Loucy (cell line): ENCODE measurements around the gene MTHFSD.

Experiments used
- H2AFZ ChIP-seq: fragments of 200-600 bp; sonication (generic); 2 replicates; pipeline ENCODE4 v1.6.0; 2016; ENCODE audit warnings: antibody characterized with exemption, mild to moderate bottlenecking, low read length, moderate library complexity
- H3F3A ChIP-seq: fragments of 200-600 bp; 2 replicates; pipeline ENCODE4 v1.6.0; 2016; ENCODE audit warnings: antibody characterized with exemption, low read depth, mild to moderate bottlenecking
- H3K27me3 ChIP-seq: fragments of 200-600 bp; sonication (generic); 2 replicates; pipeline ENCODE4 v1.6.1; 2014; ENCODE audit warnings: low read length, mild to moderate bottlenecking; ENCODE audit not compliant: insufficient read depth, poor library complexity, severe bottlenecking
- H3K36me3 ChIP-seq: fragments of 200-600 bp; sonication (generic); 2 replicates; pipeline ENCODE4 v1.6.1; 2016; ENCODE audit warnings: low read length; ENCODE audit not compliant: insufficient read depth
- H3K4me1 ChIP-seq: fragments of 200-600 bp; sonication (generic); 2 replicates; pipeline ENCODE4 v1.5.1; 2014; ENCODE audit warnings: low read length, mild to moderate bottlenecking; ENCODE audit not compliant: insufficient read depth, poor library complexity, severe bottlenecking
- H3K4me2 ChIP-seq: fragments of 200-600 bp; sonication (generic); 2 replicates; pipeline ENCODE4 v1.6.0; 2014; ENCODE audit warnings: antibody characterized with exemption, low read length, low read depth, mild to moderate bottlenecking; ENCODE audit not compliant: poor library complexity, severe bottlenecking
- H3K4me3 ChIP-seq: fragments of 200-600 bp; sonication (generic); 2 replicates; pipeline ENCODE4 v1.5.1; 2014; ENCODE audit warnings: low read length, mild to moderate bottlenecking, mixed read lengths; ENCODE audit not compliant: poor library complexity, severe bottlenecking
- H3K79me2 ChIP-seq: fragments of 200-600 bp; sonication (generic); 2 replicates; pipeline ENCODE4 v1.6.1; 2014; ENCODE audit warnings: low read length; ENCODE audit not compliant: insufficient read depth
- H3K9ac ChIP-seq: fragments of 200-600 bp; sonication (generic); 2 replicates; pipeline ENCODE4 v1.6.0; 2014; ENCODE audit warnings: mild to moderate bottlenecking, low read depth, low read length, moderate library complexity; ENCODE audit not compliant: poor library complexity, severe bottlenecking
- H3K9me2 ChIP-seq: fragments of 200-600 bp; sonication (generic); replicated peaks from 2 replicates; pipeline ENCODE4 v1.6.1; 2016; ENCODE audit warnings: low read depth, low read length, mixed read lengths
- H3K9me3 ChIP-seq: fragments of 200-600 bp; sonication (generic); 2 replicates; pipeline ENCODE4 v1.6.1; 2014; ENCODE audit warnings: mild to moderate bottlenecking, antibody characterized with exemption, low read length, low read depth; ENCODE audit not compliant: insufficient read depth
- H4K20me1 ChIP-seq: fragments of 200-600 bp; sonication (generic); 2 replicates; pipeline ENCODE4 v1.6.0; 2014; ENCODE audit warnings: antibody characterized with exemption, low read length, mild to moderate bottlenecking; ENCODE audit not compliant: insufficient read depth, poor library complexity, severe bottlenecking
- EZH2phosphoT487 ChIP-seq: fragments of 200-600 bp; IDR thresholded peaks from 2 replicates; pipeline ENCODE4 v1.6.1; 2018; ENCODE audit warnings: antibody characterized with exemption, mild to moderate bottlenecking, moderate library complexity, borderline replicate concordance
- TF ChIP-seq, protein P1 (sequence below): fragments of 200-600 bp; sonication (generic); conservative IDR thresholded peaks from 2 replicates; pipeline ENCODE4 v1.5.1; 2014; ENCODE audit warnings: mild to moderate bottlenecking, antibody characterized with exemption, low read length

The MTHFSD gene

GRCh38 chr16:86505185-86505898 lies 49.7 kb downstream of the MTHFSD start:
- no peaks in the 10 kb centered on the region for H3K27me3 ChIP-seq
- no peaks in the 10 kb centered on the region for H3K79me2 ChIP-seq
- no peaks in the 10 kb centered on the region for H3K36me3 ChIP-seq
- H3K4me3 ChIP-seq: no peak overlapping the region
- H2AFZ ChIP-seq: no peak overlapping the region
- H3K4me2 ChIP-seq: no peak overlapping the region
- no peaks in the 10 kb centered on the region for H3K4me1 ChIP-seq
- TF ChIP-seq, protein P1, sequence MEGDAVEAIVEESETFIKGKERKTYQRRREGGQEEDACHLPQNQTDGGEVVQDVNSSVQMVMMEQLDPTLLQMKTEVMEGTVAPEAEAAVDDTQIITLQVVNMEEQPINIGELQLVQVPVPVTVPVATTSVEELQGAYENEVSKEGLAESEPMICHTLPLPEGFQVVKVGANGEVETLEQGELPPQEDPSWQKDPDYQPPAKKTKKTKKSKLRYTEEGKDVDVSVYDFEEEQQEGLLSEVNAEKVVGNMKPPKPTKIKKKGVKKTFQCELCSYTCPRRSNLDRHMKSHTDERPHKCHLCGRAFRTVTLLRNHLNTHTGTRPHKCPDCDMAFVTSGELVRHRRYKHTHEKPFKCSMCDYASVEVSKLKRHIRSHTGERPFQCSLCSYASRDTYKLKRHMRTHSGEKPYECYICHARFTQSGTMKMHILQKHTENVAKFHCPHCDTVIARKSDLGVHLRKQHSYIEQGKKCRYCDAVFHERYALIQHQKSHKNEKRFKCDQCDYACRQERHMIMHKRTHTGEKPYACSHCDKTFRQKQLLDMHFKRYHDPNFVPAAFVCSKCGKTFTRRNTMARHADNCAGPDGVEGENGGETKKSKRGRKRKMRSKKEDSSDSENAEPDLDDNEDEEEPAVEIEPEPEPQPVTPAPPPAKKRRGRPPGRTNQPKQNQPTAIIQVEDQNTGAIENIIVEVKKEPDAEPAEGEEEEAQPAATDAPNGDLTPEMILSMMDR: no peak
- TF ChIP-seq EZH2phosphoT487: no peak
- H3K9me3 ChIP-seq: no peaks in the 10 kb centered on the region
- no peaks in the 10 kb centered on the region for H3F3A ChIP-seq
- H3K9ac ChIP-seq: no peak overlapping the region
- no peaks in the 10 kb centered on the region for H3K9me2 ChIP-seq
- H4K20me1 ChIP-seq: no peaks in the 10 kb centered on the region

DNA sequence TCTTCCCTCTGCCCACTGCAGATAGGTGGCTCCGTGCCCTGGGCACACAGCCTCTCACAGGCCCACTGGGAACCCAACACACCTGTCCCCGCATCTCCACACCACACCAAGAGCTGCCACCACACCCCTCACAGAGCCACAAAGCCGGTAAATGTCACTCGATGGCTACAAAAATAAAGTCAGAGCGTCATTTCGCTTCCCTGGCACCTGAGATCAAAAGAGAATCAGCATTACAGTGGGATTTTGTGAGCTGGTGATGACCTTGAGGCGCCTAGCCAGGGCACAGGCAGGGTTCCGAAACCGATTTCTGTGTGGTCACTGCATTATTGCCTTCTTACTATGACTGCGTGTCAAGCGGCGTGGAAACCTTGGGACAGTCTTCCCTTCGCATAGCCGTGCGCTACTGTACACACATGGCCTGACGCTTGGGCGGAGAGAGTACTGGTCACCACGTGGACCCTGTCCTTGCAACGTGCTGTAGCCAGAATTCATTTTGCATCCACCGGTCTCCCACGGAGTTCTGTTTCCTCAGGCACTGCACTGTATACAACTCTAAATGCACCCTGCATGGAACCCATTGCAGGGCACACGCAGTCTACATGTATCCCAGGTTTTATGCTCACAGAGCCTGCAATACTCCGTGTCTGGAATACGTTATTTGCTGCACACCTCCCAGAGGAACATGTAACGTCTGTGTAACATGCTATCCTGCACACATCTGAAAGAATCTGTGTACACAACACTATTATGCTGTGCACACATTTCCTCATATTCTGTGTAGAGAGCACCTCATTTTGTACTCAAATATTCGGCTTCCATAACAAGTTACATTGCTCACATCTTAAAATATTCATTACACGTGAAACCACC lies 50.5 kb downstream of the MTHFSD start:
- TF ChIP-seq, protein P1: no peak
- no peak for TF ChIP-seq EZH2phosphoT487
- Histone ChIP-seq H3K4me1 (no peaks in the 10 kb centered on the region), H3K4me2 (no peak overlapping the region), H3K9me3 (no peaks in the 10 kb centered on the region), H3K4me3 (no peak overlapping the region), H3K9ac (no peak overlapping the region), H3K9me2 (no peaks in the 10 kb centered on the region), H4K20me1 (no peaks in the 10 kb centered on the region), H2AFZ (no peak overlapping the region), H3K36me3 (no peaks in the 10 kb centered on the region), H3K79me2 (no peaks in the 10 kb centered on the region), H3F3A (no peaks in the 10 kb centered on the region), H3K27me3 (no peaks in the 10 kb centered on the region)

- no peak overlapping the region for H3K4me2 ChIP-seq
- H2AFZ ChIP-seq: no peak overlapping the region
- no peaks in the 10 kb centered on the region for H3K9me3 ChIP-seq
- H3F3A ChIP-seq: no peaks in the 10 kb centered on the region
- no peaks in the 10 kb centered on the region for H3K79me2 ChIP-seq
- TF ChIP-seq, protein P1: no peak
- TF ChIP-seq EZH2phosphoT487: no peak
- H3K36me3 ChIP-seq: no peaks in the 10 kb centered on the region
- no peaks in the 10 kb centered on the region for H3K4me1 ChIP-seq
- no peak overlapping the region for H3K4me3 ChIP-seq
- no peaks in the 10 kb centered on the region for H4K20me1 ChIP-seq
- no peaks in the 10 kb centered on the region for H3K9me2 ChIP-seq
- H3K27me3 ChIP-seq: no peaks in the 10 kb centered on the region
- H3K9ac ChIP-seq: no peak overlapping the region
These were observed 51.2 kb downstream of the MTHFSD start for GRCh38 chr16:86503830-86504229.
